Myocyte (in vitro differentiated cells): ENCODE data around the gene LRRC7. TPM values are rescaled to one million over a fixed set of nuclear protein-coding genes. Genes with fewer than 3 reads are reported as not detected.

Experiments
- DNase-seq: peaks from one replicate; pipeline ENCODE4 v3.0.0-alpha.2; 2012; ENCODE audit warnings: low read depth
- total RNA-seq: library from RNA; depleted of rRNA; stranded (reverse); fragments of >200 nt; gene quantifications from 2 replicates; pipeline ENCODE4 v1.2.3, GENCODE V29; 2014

Gene LRRC7
- total RNA-seq, 1 donor from 2014 or later, result 0.37 TPM

DNA sequence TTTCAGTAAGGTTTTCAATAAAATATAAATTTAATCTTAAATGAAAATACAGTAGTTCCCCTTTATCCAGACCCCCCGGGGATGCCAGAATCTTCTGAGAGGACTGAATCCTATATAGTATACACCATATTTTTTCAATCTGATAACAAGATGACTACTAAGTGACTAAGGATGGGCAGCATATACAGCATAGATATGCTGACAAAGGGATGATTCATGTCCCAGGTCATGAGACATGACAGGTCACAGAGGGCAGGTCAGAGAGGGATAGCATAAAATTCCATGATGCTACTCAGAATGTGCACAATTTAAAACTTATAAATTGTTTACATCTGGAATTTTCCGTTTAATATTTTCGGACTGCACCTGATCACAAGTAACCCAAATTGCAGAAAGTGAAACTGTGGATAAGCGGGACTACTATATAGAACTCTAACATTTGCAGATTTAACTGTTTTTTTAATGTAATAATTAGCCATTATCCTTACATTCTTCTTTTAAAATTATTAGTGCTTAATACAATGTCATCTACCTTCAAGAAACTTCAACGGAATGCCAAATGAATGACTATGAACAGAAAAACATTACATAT, 588.9 kb downstream of the LRRC7 start:
- no peak for DNase-seq

DNA sequence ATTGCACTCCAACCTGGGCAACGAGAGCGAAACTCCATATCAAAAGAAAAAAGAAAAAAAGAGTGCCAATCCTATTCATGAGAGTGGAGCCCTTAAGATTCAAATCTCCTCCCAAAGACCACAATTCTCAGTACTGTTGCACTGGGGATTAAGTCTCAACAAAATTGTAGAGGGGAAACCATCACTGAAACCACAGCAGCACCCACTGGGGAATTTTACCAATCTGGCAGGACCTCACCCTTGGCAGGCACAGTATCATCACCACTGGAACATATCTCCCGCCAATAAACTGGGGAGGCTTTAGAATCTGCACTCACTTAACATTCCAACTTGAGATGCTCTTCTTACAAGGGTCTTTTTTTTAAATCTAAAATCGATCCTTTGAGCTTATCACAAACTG, 596.6 kb downstream of the LRRC7 start:
- no peak for DNase-seq

DNA sequence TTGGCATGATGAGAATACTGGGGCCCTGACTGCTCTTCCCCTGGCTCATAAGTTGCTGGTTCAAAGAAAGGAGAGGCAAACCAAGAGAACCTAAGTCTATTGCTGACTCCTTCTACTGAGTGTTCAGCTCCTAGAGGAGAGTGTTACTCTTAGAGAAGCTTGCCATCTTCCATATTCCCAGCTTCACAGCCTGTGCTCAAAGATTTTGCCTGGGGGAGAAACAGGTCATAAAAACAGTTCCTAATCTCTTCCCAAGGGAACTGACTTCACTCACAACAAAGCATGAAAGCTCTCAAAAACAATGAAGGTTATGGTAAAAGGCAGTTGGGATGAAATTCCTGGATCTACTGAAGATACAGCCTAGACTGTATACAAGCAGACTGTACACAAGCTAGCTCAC, 600.6 kb downstream of the LRRC7 start:
- no peak for DNase-seq

DNA sequence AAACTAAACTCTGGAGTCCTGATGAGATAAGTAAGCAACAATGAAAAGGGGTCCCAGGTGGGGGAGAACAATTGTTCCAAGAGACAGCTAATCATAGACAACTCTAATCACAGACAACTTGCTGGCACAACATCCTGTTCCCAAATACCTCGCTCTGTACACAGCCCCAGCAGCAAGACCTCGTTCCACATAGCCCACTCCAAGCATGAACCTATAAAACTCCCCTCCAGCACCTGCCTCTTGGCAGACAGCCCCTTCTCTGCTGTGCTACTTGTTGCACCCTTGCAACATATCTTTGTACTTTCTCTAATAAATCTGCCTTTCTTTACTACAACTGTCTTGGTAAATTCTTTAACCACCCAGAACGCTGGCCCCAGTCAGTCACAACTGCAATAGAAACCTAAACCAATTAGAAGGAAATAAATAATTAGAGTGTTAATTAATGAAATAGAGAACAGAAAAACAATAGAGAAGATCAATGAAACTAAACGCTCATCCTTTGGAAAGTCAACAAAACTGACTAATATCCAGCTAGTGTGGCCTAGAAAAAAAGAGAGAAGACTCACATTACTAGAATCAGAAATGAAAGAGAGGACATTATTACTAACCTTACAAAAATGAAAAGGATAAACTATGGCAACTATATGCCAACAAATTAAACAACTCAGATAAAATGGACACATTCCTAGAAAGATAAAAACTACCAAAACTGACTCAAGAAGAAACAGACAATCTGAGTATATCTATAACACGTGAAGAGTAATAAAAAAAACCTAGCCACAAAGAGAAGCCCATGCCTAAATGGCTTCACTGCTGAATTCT, 601.5 kb downstream of the LRRC7 start:
- no peak for DNase-seq

DNA sequence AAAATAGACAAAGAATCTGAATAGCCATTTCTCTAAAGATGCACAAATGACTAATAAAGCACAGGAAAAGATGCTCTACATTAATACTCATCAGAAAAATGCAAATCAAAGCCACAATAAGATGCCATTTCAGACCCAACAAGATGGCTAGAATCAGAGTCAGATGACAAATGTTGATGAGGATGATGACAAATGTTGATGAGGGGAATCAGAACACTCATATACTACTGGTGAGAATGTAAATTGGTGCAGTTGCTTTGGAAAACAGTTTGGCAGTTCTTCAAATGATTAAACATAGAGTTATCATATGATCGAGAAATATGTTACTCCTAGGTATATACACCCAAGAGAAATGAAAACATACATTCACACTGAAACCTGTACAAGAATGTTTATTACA, 603.8 kb downstream of the LRRC7 start:
- DNase-seq, result no peak
